ENCODE data around the gene AGMO.
"Not testable (repeated sequence)": the region's sequence is repeated elsewhere in the genome, so short reads cannot be mapped to it uniquely, and the experiment has no call there.

AGMO gene

DNA sequence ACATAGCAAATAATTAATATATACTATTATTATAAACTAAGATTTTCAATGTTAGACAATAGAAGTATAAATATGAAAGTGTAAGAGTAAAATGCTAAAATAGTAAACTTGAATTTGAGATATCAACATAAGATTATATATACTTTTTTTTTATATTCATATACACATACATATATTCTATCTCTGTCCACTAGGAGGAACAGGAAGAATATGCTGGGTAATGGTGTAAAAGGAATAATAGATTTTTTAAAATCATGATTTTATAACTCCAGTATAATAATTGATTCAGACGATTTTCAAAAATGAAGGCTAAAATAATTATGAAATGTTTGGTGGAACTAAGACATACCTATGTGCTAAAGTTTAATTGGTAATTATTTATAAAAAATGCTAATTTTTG is 37.7 kb downstream of the AGMO start:
- Histone ChIP-seq H2AFZ (ENCODE audit: low read length) (no peak overlapping the region), H4K20me1 (ENCODE audit: insufficient read depth, low read length, poor library complexity, severe bottlenecking) (no peaks in the 10 kb centered on the region), H3K4me3 (ENCODE audit: low read length, poor library complexity, severe bottlenecking) (no peak overlapping the region), H3K27me3 (ENCODE audit: insufficient read depth, low read length, poor library complexity, severe bottlenecking) (no peaks in the 10 kb centered on the region), H3K9me2 (replicated peaks; ENCODE audit: low read depth, low read length) (no peaks in the 10 kb centered on the region), H3K36me3 (ENCODE audit: insufficient read depth, low read length) (no peaks in the 10 kb centered on the region), H3K4me1 (ENCODE audit: insufficient read depth, low read length, poor library complexity, severe bottlenecking) (no peaks in the 10 kb centered on the region), H3K79me2 (ENCODE audit: insufficient read depth, low read length) (no peaks in the 10 kb centered on the region), H3K9ac (ENCODE audit: low read depth, low read length, poor library complexity, severe bottlenecking) (no peak overlapping the region), H3F3A (ENCODE audit: low read depth) (no peaks in the 10 kb centered on the region), H3K9me3 (ENCODE audit: insufficient read depth, low read depth, low read length) (no peaks in the 10 kb centered on the region), H3K4me2 (ENCODE audit: low read depth, low read length, poor library complexity, severe bottlenecking) (no peak overlapping the region)
- no peak for TF ChIP-seq EZH2phosphoT487 (IDR thresholded peaks at IDR 0.05; ENCODE audit: borderline replicate concordance)
- TF ChIP-seq CTCF (conservative IDR thresholded peaks at IDR 0.05; ENCODE audit: low read length) = no peak

DNA sequence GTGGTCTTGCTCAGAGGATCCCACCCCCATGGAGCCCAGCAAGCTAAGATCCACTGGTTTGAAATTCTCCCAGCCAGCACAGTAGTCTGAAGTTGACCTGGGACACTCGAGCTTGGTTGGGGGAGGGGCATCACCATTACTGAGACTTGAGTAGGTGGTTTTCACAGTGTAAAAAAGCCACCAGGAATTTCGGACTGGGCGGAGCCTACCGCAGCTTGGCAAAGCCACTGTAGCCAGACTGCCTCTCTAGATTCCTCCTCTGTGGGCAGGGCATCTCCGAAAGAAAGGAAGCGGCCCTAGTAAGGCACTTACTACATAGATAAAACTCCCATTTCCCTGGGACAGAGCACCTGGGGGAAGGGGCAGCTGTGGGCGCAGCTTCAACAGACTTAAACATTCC is 44.0 kb downstream of the AGMO start:
- not testable (repeated sequence) for H4K20me1 ChIP-seq (ENCODE audit: insufficient read depth, low read length, poor library complexity, severe bottlenecking); H3K36me3 ChIP-seq (ENCODE audit: insufficient read depth, low read length); H3K27me3 ChIP-seq (ENCODE audit: insufficient read depth, low read length, poor library complexity, severe bottlenecking); H3K4me1 ChIP-seq (ENCODE audit: insufficient read depth, low read length, poor library complexity, severe bottlenecking); H2AFZ ChIP-seq (ENCODE audit: low read length); H3K9me3 ChIP-seq (ENCODE audit: insufficient read depth, low read depth, low read length); H3K79me2 ChIP-seq (ENCODE audit: insufficient read depth, low read length); H3K4me2 ChIP-seq (ENCODE audit: low read depth, low read length, poor library complexity, severe bottlenecking); H3F3A ChIP-seq (ENCODE audit: low read depth); H3K9me2 ChIP-seq (replicated peaks; ENCODE audit: low read depth, low read length); H3K9ac ChIP-seq (ENCODE audit: low read depth, low read length, poor library complexity, severe bottlenecking); H3K4me3 ChIP-seq (ENCODE audit: low read length, poor library complexity, severe bottlenecking)

DNA sequence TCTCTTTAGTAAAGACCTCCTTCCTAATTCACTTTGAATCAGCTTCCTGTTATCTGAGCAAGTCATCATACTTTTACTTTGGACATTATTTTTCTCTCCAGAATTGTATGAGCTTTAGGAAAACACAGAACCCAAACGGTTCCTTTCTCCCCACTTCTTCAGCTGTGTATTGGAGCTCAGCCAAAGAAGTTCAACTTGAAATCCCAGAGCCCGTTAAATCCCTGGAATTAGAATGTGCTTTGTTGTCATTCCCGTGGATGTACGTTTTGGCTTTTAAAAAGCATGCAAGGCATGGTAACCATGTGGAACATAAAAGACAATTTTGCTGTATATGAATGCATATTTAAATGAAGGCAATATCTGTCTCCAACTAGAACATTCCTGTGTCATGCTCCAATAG is 46.6 kb downstream of the AGMO start:
- no peak overlapping the region for H3K4me2 ChIP-seq (ENCODE audit: low read depth, low read length, poor library complexity, severe bottlenecking)
- H3K9me3 ChIP-seq (ENCODE audit: insufficient read depth, low read depth, low read length) = no peaks in the 10 kb centered on the region
- H3K9ac ChIP-seq (ENCODE audit: low read depth, low read length, poor library complexity, severe bottlenecking) = no peak overlapping the region
- H3K9me2 ChIP-seq (replicated peaks; ENCODE audit: low read depth, low read length) = no peaks in the 10 kb centered on the region
- TF ChIP-seq EZH2phosphoT487 (IDR thresholded peaks at IDR 0.05; ENCODE audit: borderline replicate concordance) (no peak), CTCF (conservative IDR thresholded peaks at IDR 0.05; ENCODE audit: low read length) (no peak)
- H2AFZ ChIP-seq (ENCODE audit: low read length) = no peak overlapping the region; the same call in 1 of the 2 replicates
- H3K27me3 ChIP-seq (ENCODE audit: insufficient read depth, low read length, poor library complexity, severe bottlenecking) = no peaks in the 10 kb centered on the region
- no peaks in the 10 kb centered on the region for H3F3A ChIP-seq (ENCODE audit: low read depth)
- H3K4me1 ChIP-seq (ENCODE audit: insufficient read depth, low read length, poor library complexity, severe bottlenecking) = no peaks in the 10 kb centered on the region
- H3K4me3 ChIP-seq (ENCODE audit: low read length, poor library complexity, severe bottlenecking) = no peak overlapping the region
- H3K79me2 ChIP-seq (ENCODE audit: insufficient read depth, low read length) = no peaks in the 10 kb centered on the region
- H3K36me3 ChIP-seq (ENCODE audit: insufficient read depth, low read length) = no peaks in the 10 kb centered on the region
- no peaks in the 10 kb centered on the region for H4K20me1 ChIP-seq (ENCODE audit: insufficient read depth, low read length, poor library complexity, severe bottlenecking)

- Histone ChIP-seq H3K4me3 (ENCODE audit: low read length, poor library complexity, severe bottlenecking) (no peak overlapping the region), H3K9ac (ENCODE audit: low read depth, low read length, poor library complexity, severe bottlenecking) (no peak overlapping the region), H3K4me2 (ENCODE audit: low read depth, low read length, poor library complexity, severe bottlenecking) (peak overlapping the region; percentile 29), H4K20me1 (ENCODE audit: insufficient read depth, low read length, poor library complexity, severe bottlenecking) (no peaks in the 10 kb centered on the region), H3K9me3 (ENCODE audit: insufficient read depth, low read depth, low read length) (no peaks in the 10 kb centered on the region), H3F3A (ENCODE audit: low read depth) (no peaks in the 10 kb centered on the region), H3K4me1 (ENCODE audit: insufficient read depth, low read length, poor library complexity, severe bottlenecking) (peaks cover 10% of the 10 kb centered on the region), H3K9me2 (replicated peaks; ENCODE audit: low read depth, low read length) (no peaks in the 10 kb centered on the region), H3K27me3 (ENCODE audit: insufficient read depth, low read length, poor library complexity, severe bottlenecking) (no peaks in the 10 kb centered on the region), H3K79me2 (ENCODE audit: insufficient read depth, low read length) (no peaks in the 10 kb centered on the region), H3K36me3 (ENCODE audit: insufficient read depth, low read length) (no peaks in the 10 kb centered on the region), H2AFZ (ENCODE audit: low read length) (no peak overlapping the region)
- TF ChIP-seq CTCF (conservative IDR thresholded peaks at IDR 0.05; ENCODE audit: low read length) (no peak), EZH2phosphoT487 (IDR thresholded peaks at IDR 0.05; ENCODE audit: borderline replicate concordance) (no peak)
Observed at GRCh38 chr7:15508258-15508657, 53.6 kb downstream of the AGMO start.

Measured in Loucy (cell line).